Ishikawa (cell line): Measurements from ENCODE around the gene PROK1.

Experiments used
- REST ChIP-seq: IDR thresholded peaks from 2 replicates; pipeline ENCODE4 v1.6.1; 2012; ENCODE audit warnings: low read depth, mild to moderate bottlenecking
- TCF12 ChIP-seq: IDR thresholded peaks from 2 replicates; pipeline ENCODE4 v1.6.1; 2012; ENCODE audit warnings: low read depth

- TF ChIP-seq REST (no peak), TCF12 (no peak)
Observed at GRCh38 chr1:110506541-110506940, 55.6 kb downstream of the PROK1 start.
